Prostate gland (tissue), 2 donors: ENCODE data around the gene MAML3. TPM values are rescaled to one million over a fixed set of nuclear protein-coding genes. Genes with fewer than 3 reads are reported as not detected.

Experiments used
- DNase-seq: peaks from one replicate; pipeline ENCODE4 v3.0.0-alpha.2; 2019; ENCODE audit warnings: low spot score
- H3K27ac ChIP-seq, 2 donors: fragments of 200-600 bp; sonication (generic); 2 replicates each; pipeline ENCODE4 v1.5.1; 2017 to 2019
- H3K27me3 ChIP-seq: fragments of 200-600 bp; sonication (generic); replicated peaks from 2 replicates; pipeline ENCODE4 v1.5.1; 2019; ENCODE audit not compliant: insufficient read depth
- H3K36me3 ChIP-seq, 2 donors: fragments of 200-600 bp; sonication (generic); 1 replicate in 1 of 2; 2 replicates in 1 of 2; pipeline versions ENCODE4 v1.5.1 to v1.8.1; 2017 to 2019
- H3K4me1 ChIP-seq: fragments of 200-600 bp; sonication (generic); replicated peaks from 2 replicates; pipeline ENCODE4 v1.5.1; 2019
- H3K4me3 ChIP-seq, 2 donors: fragments of 200-600 bp; sonication (generic); 2 replicates each; pipeline ENCODE4 v1.5.1; 2017 to 2019
- H3K9me3 ChIP-seq: fragments of 200-600 bp; sonication (generic); 2 replicates; pipeline ENCODE4 v1.5.1; 2017
- POLR2A ChIP-seq: fragments of 450-650 bp; IDR thresholded peaks from one replicate; pipeline ENCODE4 v1.6.1; 2016; ENCODE audit warnings: antibody characterized with exemption, mild to moderate bottlenecking
- POLR2AphosphoS5 ChIP-seq: sonication (generic); formaldehyde crosslinking; IDR thresholded peaks from one replicate; pipeline ENCODE4 v1.6.1; 2017; ENCODE audit warnings: antibody characterized with exemption
- WGBS: methylation state at CpG from one replicate; pipeline ENCODE4 v1.1.5; 2018; 5-methylcytosine and 5-hydroxymethylcytosine counted together
- intact Hi-C: fragments of 100-400 bp; cut with DNase I; formaldehyde crosslinking; loops from one replicate; pipeline ENCODE4 v1.14.2; 2022
- total RNA-seq, 2 donors: library from RNA; depleted of rRNA; stranded (reverse); fragments of >200 nt; gene quantifications; one replicate each; pipeline ENCODE4 v1.1.0, GENCODE V29; 2016
- TF ChIP-seq, protein P1 (sequence below), 4 experiments: fragments of 200-600 bp in 2 of 4; fragments of 450-650 bp in 2 of 4; sonication (generic) in 2 of 4; IDR thresholded peaks; 1 replicate in 3 of 4; 2 replicates in 1 of 4; pipeline ENCODE4 v1.5.1; 2016 to 2019; ENCODE audit warnings: antibody characterized with exemption in 4 of 4, mild to moderate bottlenecking in 2 of 4, moderate library complexity in 2 of 4

The MAML3 gene
- total RNA-seq, 2 donors from 2014 or later = 15.0 to 30.6 TPM

DNA sequence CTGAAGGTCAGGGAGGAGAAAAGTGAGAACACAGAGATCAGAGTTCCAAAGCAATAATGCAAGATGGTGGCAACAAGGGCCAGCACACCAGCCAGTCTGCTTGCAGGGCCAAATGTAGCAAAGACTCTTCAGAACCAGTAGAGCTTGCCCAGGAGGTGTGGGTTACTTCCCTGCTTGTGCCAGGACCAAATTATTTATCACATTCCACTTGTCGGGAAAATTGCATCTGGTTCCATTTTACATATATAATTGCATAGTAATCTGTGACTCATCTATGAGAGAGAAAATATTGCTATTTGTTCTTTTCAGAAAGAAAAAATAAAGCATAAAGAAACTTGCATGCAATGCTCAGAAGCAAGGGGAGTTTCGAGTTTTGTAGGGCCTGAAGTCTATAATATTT, 41.4 kb downstream of the MAML3 start:
- no peak overlapping the region for H3K27ac ChIP-seq
- H3K36me3 ChIP-seq = no peaks in the 10 kb centered on the region
- H3K4me3 ChIP-seq = no peak overlapping the region
- TF ChIP-seq POLR2AphosphoS5 (no peak), POLR2A (no peak)
- TF ChIP-seq, protein P1, sequence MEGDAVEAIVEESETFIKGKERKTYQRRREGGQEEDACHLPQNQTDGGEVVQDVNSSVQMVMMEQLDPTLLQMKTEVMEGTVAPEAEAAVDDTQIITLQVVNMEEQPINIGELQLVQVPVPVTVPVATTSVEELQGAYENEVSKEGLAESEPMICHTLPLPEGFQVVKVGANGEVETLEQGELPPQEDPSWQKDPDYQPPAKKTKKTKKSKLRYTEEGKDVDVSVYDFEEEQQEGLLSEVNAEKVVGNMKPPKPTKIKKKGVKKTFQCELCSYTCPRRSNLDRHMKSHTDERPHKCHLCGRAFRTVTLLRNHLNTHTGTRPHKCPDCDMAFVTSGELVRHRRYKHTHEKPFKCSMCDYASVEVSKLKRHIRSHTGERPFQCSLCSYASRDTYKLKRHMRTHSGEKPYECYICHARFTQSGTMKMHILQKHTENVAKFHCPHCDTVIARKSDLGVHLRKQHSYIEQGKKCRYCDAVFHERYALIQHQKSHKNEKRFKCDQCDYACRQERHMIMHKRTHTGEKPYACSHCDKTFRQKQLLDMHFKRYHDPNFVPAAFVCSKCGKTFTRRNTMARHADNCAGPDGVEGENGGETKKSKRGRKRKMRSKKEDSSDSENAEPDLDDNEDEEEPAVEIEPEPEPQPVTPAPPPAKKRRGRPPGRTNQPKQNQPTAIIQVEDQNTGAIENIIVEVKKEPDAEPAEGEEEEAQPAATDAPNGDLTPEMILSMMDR (IDR thresholded peaks at IDR 0.05) = no peak
- no peaks in the 10 kb centered on the region for H3K27me3 ChIP-seq
- H3K9me3 ChIP-seq = no peaks in the 10 kb centered on the region
- DNase-seq = no peak
- 65% methylated on average over 2 of the region's 2 CpGs for whole genome bisulfite sequencing
- intact Hi-C loops = no loop called here
- no peaks in the 10 kb centered on the region for H3K4me1 ChIP-seq

DNA sequence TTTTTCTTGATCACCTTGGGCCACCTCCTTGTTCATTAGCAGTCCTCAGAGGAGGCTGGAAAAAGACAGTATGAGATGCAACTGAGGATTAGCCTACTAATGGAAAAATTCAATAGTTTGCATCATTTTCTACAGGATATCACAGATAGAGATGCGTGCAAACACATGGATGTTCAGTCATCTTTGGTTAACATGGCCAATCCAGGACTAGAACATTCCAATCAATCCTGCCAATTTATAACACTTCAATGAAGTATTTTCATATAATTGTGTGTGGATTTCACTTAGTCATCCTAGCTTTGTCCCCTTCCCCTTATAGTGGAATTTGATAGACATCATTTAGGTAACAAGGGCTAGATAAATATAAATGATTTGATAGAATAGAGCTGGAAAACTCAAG, 42.7 kb downstream of the MAML3 start:
- DNase-seq = no peak
- no peaks in the 10 kb centered on the region for H3K27me3 ChIP-seq
- H3K36me3 ChIP-seq = no peaks in the 10 kb centered on the region
- intact Hi-C loops = no loop called here
- H3K4me3 ChIP-seq = no peak overlapping the region
- H3K9me3 ChIP-seq = no peaks in the 10 kb centered on the region
- 100% methylated on average over 1 of the region's 1 CpG for WGBS
- no peak overlapping the region for H3K27ac ChIP-seq
- no peaks in the 10 kb centered on the region for H3K4me1 ChIP-seq
- TF ChIP-seq, protein P1 (IDR thresholded peaks at IDR 0.05) = no peak
- TF ChIP-seq POLR2AphosphoS5 (no peak), POLR2A (no peak)

GRCh38 chr4:140110542-140111215, 43.3 kb downstream of the MAML3 start:
- Histone ChIP-seq H3K27me3 (no peaks in the 10 kb centered on the region), H3K4me3 (no peak overlapping the region), H3K27ac (no peak overlapping the region), H3K36me3 (no peaks in the 10 kb centered on the region), H3K9me3 (no peaks in the 10 kb centered on the region), H3K4me1 (no peaks in the 10 kb centered on the region)
- intact Hi-C loops = no loop called here
- DNase-seq = no peak
- TF ChIP-seq, protein P1 (IDR thresholded peaks at IDR 0.05) = no peak
- TF ChIP-seq POLR2AphosphoS5 = no peak
- no peak for TF ChIP-seq POLR2A
- WGBS = 72% methylated on average over 3 of the region's 3 CpGs

DNA sequence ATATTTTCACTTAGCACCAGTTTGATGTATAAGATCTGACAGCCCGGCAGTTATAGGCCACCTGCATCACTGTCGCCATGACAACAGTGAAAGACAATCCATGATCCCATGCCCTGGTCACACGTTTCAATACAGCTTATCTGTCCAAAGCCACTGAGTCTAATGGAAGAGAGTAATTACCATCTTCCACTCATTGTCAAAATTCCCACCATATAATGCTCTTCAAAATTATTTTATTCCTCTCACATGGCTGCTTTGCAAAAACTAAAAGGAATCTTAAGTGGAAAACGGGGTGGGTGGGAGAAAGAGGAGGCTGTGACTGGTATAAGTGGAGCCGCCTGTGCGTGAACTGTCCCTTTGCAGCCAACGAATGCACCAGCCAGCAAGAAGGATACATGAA, 44.2 kb downstream of the MAML3 start:
- H3K27ac ChIP-seq = no peak overlapping the region
- no peaks in the 10 kb centered on the region for H3K9me3 ChIP-seq
- no peak for DNase-seq
- H3K36me3 ChIP-seq = no peaks in the 10 kb centered on the region
- no peaks in the 10 kb centered on the region for H3K4me1 ChIP-seq
- TF ChIP-seq, protein P1 (IDR thresholded peaks at IDR 0.05) = no peak
- TF ChIP-seq POLR2A (no peak), POLR2AphosphoS5 (no peak)
- H3K27me3 ChIP-seq = no peaks in the 10 kb centered on the region
- WGBS = 81% methylated on average over 7 of the region's 7 CpGs
- intact Hi-C loops = no loop called here
- no peak overlapping the region for H3K4me3 ChIP-seq

DNA sequence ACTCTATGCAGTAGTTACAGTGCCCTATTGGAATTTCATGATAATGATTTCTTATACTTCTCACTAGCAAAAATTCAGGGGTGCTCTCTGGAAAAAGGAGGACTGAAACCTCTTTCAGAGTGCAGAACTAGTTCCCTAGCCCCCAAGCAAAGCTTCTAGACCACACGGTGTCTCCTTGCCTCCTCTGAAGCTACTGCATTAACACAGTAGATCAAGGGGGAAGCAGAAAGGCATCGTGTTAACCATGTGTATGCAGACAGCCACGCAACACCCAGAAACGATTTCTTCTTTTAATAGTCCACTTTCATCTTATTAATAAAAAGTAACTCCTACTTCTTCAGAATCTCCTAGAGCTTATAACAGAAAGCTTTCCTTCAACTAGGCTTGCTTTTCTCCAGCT, 44.7 kb downstream of the MAML3 start:
- H3K27ac ChIP-seq = no peak overlapping the region
- H3K9me3 ChIP-seq = no peaks in the 10 kb centered on the region
- H3K36me3 ChIP-seq = no peaks in the 10 kb centered on the region
- DNase-seq = no peak
- 54% methylated on average over 4 of the region's 4 CpGs for whole genome bisulfite sequencing
- H3K4me3 ChIP-seq = no peak overlapping the region
- intact Hi-C loops = no loop called here
- H3K27me3 ChIP-seq = no peaks in the 10 kb centered on the region
- no peaks in the 10 kb centered on the region for H3K4me1 ChIP-seq
- TF ChIP-seq, protein P1 (IDR thresholded peaks at IDR 0.05) = no peak
- TF ChIP-seq POLR2AphosphoS5 (no peak), POLR2A (no peak)
